Panc1 (cell line): ENCODE data around the gene LMF1.

Source experiments
- CTCF ChIP-seq: fragments of 450-650 bp; IDR thresholded peaks from 2 replicates; pipeline ENCODE4 v1.5.1; 2017; ENCODE audit warnings: mild to moderate bottlenecking
- POLR2AphosphoS5 ChIP-seq: IDR thresholded peaks from 2 replicates; pipeline ENCODE4 v1.6.1; 2012; ENCODE audit warnings: mild to moderate bottlenecking, low read depth, low read length, moderate library complexity
- REST ChIP-seq, 2 experiments: IDR thresholded peaks; 2 replicates each; pipeline ENCODE4 v1.6.1; 2011 to 2012; ENCODE audit warnings: low read depth in 2 of 2, control low read depth in 1 of 2, low read length in 1 of 2, mild to moderate bottlenecking in 1 of 2, moderate library complexity in 1 of 2; ENCODE audit not compliant: insufficient read depth in 1 of 2
- SIN3A ChIP-seq: IDR thresholded peaks from 2 replicates; pipeline ENCODE4 v1.6.1; 2012; ENCODE audit warnings: low read depth, mild to moderate bottlenecking, low read length, moderate library complexity, borderline replicate concordance; ENCODE audit not compliant: insufficient read depth
- TCF7L2 ChIP-seq: IDR thresholded peaks from 2 replicates; pipeline ENCODE4 v1.6.1; 2011; ENCODE audit warnings: mild to moderate bottlenecking, low read depth, low read length, inconsistent platforms

- no peak for TF ChIP-seq CTCF
- no peak for TF ChIP-seq POLR2AphosphoS5
- TF ChIP-seq TCF7L2 = no peak
- no peak for TF ChIP-seq REST (IDR thresholded peaks at IDR 0.05; ENCODE audit: insufficient read depth in 1 of 2, low read depth in 2 of 2, low read length in 1 of 2)
- no peak for TF ChIP-seq SIN3A
Measured at GRCh38 chr16:886802-887731, 83.7 kb downstream of the LMF1 start.
